ENCODE measurements around the gene C2. TPM values are rescaled to one million over a fixed set of nuclear protein-coding genes. Genes with fewer than 3 reads are reported as not detected.
A peak's percentile ranks its signal among the peaks of the same experiment; 100 is the strongest.
"Not testable (repeated sequence)": the region's sequence is repeated elsewhere in the genome, so short reads cannot be mapped to it uniquely, and the experiment has no call there.

The C2 gene
- total and polyA plus RNA-seq, 5 experiments from 2014 or later: 3.8 to 4.3 TPM; not detected in 3

GRCh38 chr6:31909298-31909697 is 18.2 kb upstream of the C2 start:
- peak overlapping the region in 1 of 10 donors; percentile 27 for H3K27ac Mint-ChIP-seq
- ATAC-seq, H3K4me3 Mint-ChIP-seq, DNase-seq, H3K4me1 Mint-ChIP-seq, H3K27me3 Mint-ChIP-seq, H3K9me3 Mint-ChIP-seq, H3K36me3 Mint-ChIP-seq: not testable (repeated sequence)
- POLR2A ChIA-PET: interaction anchor here (0.6 to 2.0 kb wide), 5 partner anchors 11 to 1971 kb away, joined by 3 to 7 read pairs (median 3); partner anchors contain the start of gene EHMT2

- ATAC-seq: no peak
- Mint-ChIP-seq H3K27ac (no peak overlapping the region), H3K4me3 (no peak overlapping the region), H3K9me3 (no peaks in the 10 kb centered on the region), H3K36me3 (no peaks in the 10 kb centered on the region), H3K4me1 (peaks cover 0 to 3% (median 0%) of the 10 kb centered on the region in 4 donors), H3K27me3 (peaks cover 0 to 16% (median 9%) of the 10 kb centered on the region in 5 donors)
- no peak for DNase-seq
- POLR2A ChIA-PET: no interaction called here
These were observed 15.5 kb upstream of the C2 start for GRCh38 chr6:31911826-31912585.

- DNase-seq (no peak), ATAC-seq (no peak)
- Mint-ChIP-seq H3K4me3 (no peak overlapping the region), H3K27ac (peak overlapping the region in 1 of 10 donors; percentile 24), H3K9me3 (no peaks in the 10 kb centered on the region), H3K27me3 (peaks cover 0 to 16% (median 8%) of the 10 kb centered on the region in 5 donors), H3K4me1 (peaks cover 0 to 3% (median 0%) of the 10 kb centered on the region in 4 donors), H3K36me3 (no peaks in the 10 kb centered on the region)
- POLR2A ChIA-PET: no interaction called here
These were observed 12.2 kb upstream of the C2 start for GRCh38 chr6:31915351-31915750.

- H3K9me3 Mint-ChIP-seq: no peaks in the 10 kb centered on the region
- no peak for ATAC-seq
- peak overlapping the region in 1 of 10 donors; percentile 24 for H3K27ac Mint-ChIP-seq
- H3K36me3 Mint-ChIP-seq: no peaks in the 10 kb centered on the region
- H3K27me3 Mint-ChIP-seq: peaks cover 0 to 16% (median 8%) of the 10 kb centered on the region in 5 donors
- no peak overlapping the region for H3K4me3 Mint-ChIP-seq
- DNase-seq: no peak
- POLR2A ChIA-PET: no interaction called here
- peaks cover 0 to 3% (median 0%) of the 10 kb centered on the region in 4 donors for H3K4me1 Mint-ChIP-seq
These were observed 11.8 kb upstream of the C2 start for GRCh38 chr6:31915756-31916155.

- no peaks in the 10 kb centered on the region for H3K36me3 Mint-ChIP-seq
- peaks cover 0 to 16% (median 8%) of the 10 kb centered on the region in 5 donors for H3K27me3 Mint-ChIP-seq
- no peak overlapping the region for H3K4me3 Mint-ChIP-seq
- no peak for ATAC-seq
- H3K4me1 Mint-ChIP-seq: peaks cover 0 to 3% (median 0%) of the 10 kb centered on the region in 4 donors
- H3K27ac Mint-ChIP-seq: no peak overlapping the region
- POLR2A ChIA-PET: interaction anchor here (1.1 kb wide), 1 partner anchor 29 kb away, joined by 5 read pairs; no protein-coding TSS in a partner anchor
- no peaks in the 10 kb centered on the region for H3K9me3 Mint-ChIP-seq
- DNase-seq: no peak
These were observed 9.3 kb upstream of the C2 start for GRCh38 chr6:31918069-31918720.

GRCh38 chr6:31919624-31920303 is 7.8 kb upstream of the C2 start:
- DNase-seq: no peak
- POLR2A ChIA-PET: interaction anchor here (0.6 kb wide), 1 partner anchor 1353 kb away, joined by 4 read pairs; no protein-coding TSS in a partner anchor
- Mint-ChIP-seq H3K9me3 (no peaks in the 10 kb centered on the region), H3K27me3 (peaks cover 0 to 15% (median 5%) of the 10 kb centered on the region in 5 donors), H3K27ac (no peak overlapping the region), H3K4me1 (peaks cover 0 to 3% (median 0%) of the 10 kb centered on the region in 4 donors), H3K4me3 (no peak overlapping the region), H3K36me3 (no peaks in the 10 kb centered on the region)
- no peak for ATAC-seq

- Mint-ChIP-seq H3K9me3 (no peaks in the 10 kb centered on the region), H3K27me3 (peaks cover 0 to 6% (median 3%) of the 10 kb centered on the region in 5 donors), H3K27ac (no peak overlapping the region), H3K4me3 (no peak overlapping the region), H3K36me3 (no peaks in the 10 kb centered on the region), H3K4me1 (peaks cover 0 to 2% (median 0%) of the 10 kb centered on the region in 4 donors)
- DNase-seq: no peak
- POLR2A ChIA-PET: interaction anchor here (1.4 kb wide), 1 partner anchor 18 kb away, joined by 3 read pairs; the partner anchor contains the start of gene ZBTB12
- ATAC-seq: no peak
These were observed 6.7 kb upstream of the C2 start for GRCh38 chr6:31920811-31921210.

- no peaks in the 10 kb centered on the region for H3K9me3 Mint-ChIP-seq
- DNase-seq (peak in 4 of 10 donors; percentile 10 to 21 (median 16)), ATAC-seq (peak; percentile 32 to 53)
- H3K4me3 Mint-ChIP-seq: no peak overlapping the region
- POLR2A ChIA-PET: no interaction called here
- H3K36me3 Mint-ChIP-seq: no peaks in the 10 kb centered on the region
- H3K27ac Mint-ChIP-seq: no peak overlapping the region
- peaks cover 0 to 8% (median 0%) of the 10 kb centered on the region in 5 donors for H3K27me3 Mint-ChIP-seq
- no peaks in the 10 kb centered on the region for H3K4me1 Mint-ChIP-seq
These were observed 4.6 kb upstream of the C2 start for GRCh38 chr6:31922942-31923341.

- Mint-ChIP-seq H3K36me3 (no peaks in the 10 kb centered on the region), H3K4me3 (no peak overlapping the region), H3K9me3 (no peaks in the 10 kb centered on the region), H3K27ac (peak overlapping the region in 1 of 10 donors; percentile 30), H3K27me3 (peaks cover 2 to 5% (median 2%) of the 10 kb centered on the region in 5 donors), H3K4me1 (no peaks in the 10 kb centered on the region)
- no peak for DNase-seq
- POLR2A ChIA-PET: interaction anchor here (1.1 kb wide), 1 partner anchor 25 kb away, joined by 3 read pairs; no protein-coding TSS in a partner anchor
- no peak for ATAC-seq
These were observed 550 bp downstream of the C2 start for GRCh38 chr6:31927863-31928671.

GRCh38 chr6:31928672-31928939 is 1.1 kb downstream of the C2 start:
- Mint-ChIP-seq H3K27me3 (peaks cover 2 to 8% (median 5%) of the 10 kb centered on the region in 5 donors), H3K27ac (no peak overlapping the region), H3K4me1 (no peaks in the 10 kb centered on the region), H3K36me3 (no peaks in the 10 kb centered on the region), H3K9me3 (no peaks in the 10 kb centered on the region), H3K4me3 (no peak overlapping the region)
- ATAC-seq: no peak
- no peak for DNase-seq
- POLR2A ChIA-PET: interaction anchor here (1.1 kb wide), 1 partner anchor 26 kb away, joined by 3 read pairs; no protein-coding TSS in a partner anchor

GRCh38 chr6:31930962-31931361 is 3.4 kb downstream of the C2 start:
- H3K4me1 Mint-ChIP-seq: no peaks in the 10 kb centered on the region
- no peak for ATAC-seq
- H3K4me3 Mint-ChIP-seq: no peak overlapping the region
- H3K36me3 Mint-ChIP-seq: no peaks in the 10 kb centered on the region
- no peak for DNase-seq
- POLR2A ChIA-PET: no interaction called here
- H3K9me3 Mint-ChIP-seq: no peaks in the 10 kb centered on the region
- no peak overlapping the region for H3K27ac Mint-ChIP-seq
- H3K27me3 Mint-ChIP-seq: peaks cover 2 to 12% (median 5%) of the 10 kb centered on the region in 5 donors

- H3K36me3 Mint-ChIP-seq, H3K4me1 Mint-ChIP-seq, H3K9me3 Mint-ChIP-seq, H3K27ac Mint-ChIP-seq, POLR2A ChIA-PET, ATAC-seq, H3K4me3 Mint-ChIP-seq: not testable (repeated sequence)
- H3K27me3 Mint-ChIP-seq: peaks cover 2 to 12% (median 5%) of the 10 kb centered on the region in 5 donors
- DNase-seq: peak in 1 of 10 donors; percentile 38
These were observed 4.6 kb downstream of the C2 start for GRCh38 chr6:31932137-31932536.
